A549 (cell line): ENCODE results near the gene UBAC2. TPM values are rescaled to one million over a fixed set of nuclear protein-coding genes. Genes with fewer than 3 reads are reported as not detected.
"Not testable (repeated sequence)": the region's sequence is repeated elsewhere in the genome, so short reads cannot be mapped to it uniquely, and the experiment has no call there.

Source experiments
- ATAC-seq, 2 experiments: fragments of 200-7000 bp in 1 of 2; fragments of >200 bp in 1 of 2; cut with Nextera tagmentation in 1 of 2; cut with Tn5 transposase in 1 of 2; 3 replicates each; pipeline versions ENCODE4 v1.8.0 to v1.9.1; 2018 to 2020; ENCODE audit warnings: mild to moderate bottlenecking in 1 of 2, moderate library complexity in 1 of 2
- CTCF ChIA-PET: fragments of 300-600 bp; sonication (Branson Sonifier 250); formaldehyde crosslinking; extraction: SDS; loops from one replicate; lab custom pipeline; 2021; ENCODE audit warnings: antibody characterized with exemption, inconsistent platforms; lab: Yijun Ruan, JAX
- POLR2A ChIA-PET: fragments of 350-600 bp; formaldehyde crosslinking; extraction: SDS; loops from one replicate; lab custom pipeline; 2021; ENCODE audit warnings: antibody characterized with exemption, inconsistent platforms; lab: Yijun Ruan, JAX
- DNase-seq, 2 experiments: peaks; one replicate each; pipeline versions ENCODE4 v3.0.0 to v3.0.0-alpha.2; 2011 to 2016; ENCODE audit warnings: low read depth in 1 of 2, low spot score in 1 of 2
- FAIRE-seq: peaks from 2 replicates; lab custom pipeline; 2011; peaks lifted over from hg19 to GRCh38; lab: Jason Lieb, UNC
- H3K27ac ChIP-seq, 2 experiments: fragments of >200 bp; sonication (Bioruptor Twin); formaldehyde crosslinking; 3 replicates each; pipeline ENCODE4 v1.5.1; 2016 to 2017
- H3K4me1 ChIP-seq: fragments of >200 bp; sonication (Bioruptor Twin); formaldehyde crosslinking; 3 replicates; pipeline ENCODE4 v1.6.1; 2016
- H3K4me2 ChIP-seq: fragments of >200 bp; sonication (Bioruptor Twin); formaldehyde crosslinking; 3 replicates; pipeline ENCODE4 v1.6.1; 2016
- H3K4me3 ChIP-seq: fragments of >200 bp; sonication (Bioruptor Twin); formaldehyde crosslinking; 3 replicates; pipeline ENCODE4 v1.5.1; 2016
- H3K9me3 ChIP-seq: fragments of >200 bp; sonication (Bioruptor Twin); formaldehyde crosslinking; 3 replicates; pipeline ENCODE4 v1.6.1; 2016
- BHLHE40 ChIP-seq: IDR thresholded peaks from 2 replicates; pipeline ENCODE4 v1.6.1; 2012; ENCODE audit warnings: low read depth, low read length, inconsistent platforms
- EHMT2 ChIP-seq: fragments of 200-600 bp; sonication (generic); IDR thresholded peaks from 2 replicates; pipeline ENCODE4 v1.6.1; 2016; ENCODE audit warnings: antibody characterized with exemption, low read depth, mild to moderate bottlenecking, moderate library complexity
- EP300 ChIP-seq, 2 experiments: fragments of >200 bp; sonication (Bioruptor Twin); formaldehyde crosslinking; IDR thresholded peaks; 2 replicates in 1 of 2; 3 replicates in 1 of 2; pipeline ENCODE4 v1.6.1; 2016 to 2017
- HDAC2 ChIP-seq: fragments of 200-600 bp; sonication (generic); IDR thresholded peaks from 2 replicates; pipeline ENCODE4 v1.6.1; 2016
- HEYL ChIP-seq: fragments of 250-450 bp; sonication (Bioruptor Pico); IDR thresholded peaks from 2 replicates; pipeline ENCODE4 v1.8.0; 2021; ENCODE audit warnings: mild to moderate bottlenecking, moderate library complexity
- HOXB5 ChIP-seq: fragments of 250-450 bp; sonication (Bioruptor Pico); IDR thresholded peaks from 2 replicates; pipeline ENCODE4 v1.5.0; 2020; ENCODE audit warnings: mild to moderate bottlenecking, moderate library complexity
- MAZ ChIP-seq: fragments of 150-350 bp; IDR thresholded peaks from 2 replicates; pipeline ENCODE4 v1.6.1; 2014; ENCODE audit warnings: antibody characterized with exemption, low read depth, low read length, borderline replicate concordance
- MYC ChIP-seq: IDR thresholded peaks from 2 replicates; pipeline ENCODE4 v1.6.1; 2012; ENCODE audit warnings: mild to moderate bottlenecking, inconsistent platforms, low read length, improper control_type of control experiment, borderline replicate concordance
- NR3C1 ChIP-seq: fragments of >200 bp; sonication (Bioruptor Twin); formaldehyde crosslinking; IDR thresholded peaks from 3 replicates; pipeline ENCODE4 v1.6.1; 2017
- POLR2A ChIP-seq: IDR thresholded peaks from 2 replicates; pipeline ENCODE4 v1.6.1; 2012; ENCODE audit warnings: mild to moderate bottlenecking, low read length
- RAD21 ChIP-seq, 2 experiments: fragments of >200 bp in 1 of 2; sonication (Bioruptor Twin) in 1 of 2; formaldehyde crosslinking in 1 of 2; IDR thresholded peaks in 1 of 2; conservative IDR thresholded peaks in 1 of 2; 2 replicates in 1 of 2; 3 replicates in 1 of 2; pipeline ENCODE4 v1.6.1; 2012 to 2018; ENCODE audit warnings: inconsistent platforms in 1 of 2
- REST ChIP-seq: fragments of 200-600 bp; sonication (generic); IDR thresholded peaks from 2 replicates; pipeline ENCODE4 v1.6.1; 2016; ENCODE audit warnings: antibody characterized with exemption, mild to moderate bottlenecking, moderate library complexity
- WGBS: methylation state at CpG from one replicate; pipeline ENCODE4 v1.1.6; 2017; ENCODE audit errors: missing lambda C conversion rate; 5-methylcytosine and 5-hydroxymethylcytosine counted together
- polyA plus RNA-seq, 4 experiments: library from polyadenylated mRNA; depleted of rRNA in 3 of 4; stranded (reverse); fragments of >200 nt; fragmentation: RNase III in 1 of 4; extraction: RNeasy Plus Mini Kit Qiagen cat#74134 plus additional on column Dnase treatment in 1 of 4; gene quantifications; 2 replicates in 3 of 4; 3 replicates in 1 of 4; pipeline ENCODE4 v1.2.3, GENCODE V29; 2011 to 2017

UBAC2 gene
- polyA plus RNA-seq, 2 of the 4 experiments (the other 2 are of a cell fraction) = 61.6 to 103 TPM

GRCh38 chr13:99392470-99393135 is 191.9 kb downstream of the UBAC2 start:
- POLR2A ChIA-PET = no interaction called here
- WGBS = 80% methylated on average over 12 of the region's 13 CpGs
- TF ChIP-seq HEYL (CRISPR knock-in tag) = no peak
- CTCF ChIA-PET = interaction anchor here (1.2 kb wide), 1 partner anchor 44 kb away, joined by 4 read pairs; no protein-coding TSS in a partner anchor
- H3K4me3 ChIP-seq = no peak overlapping the region
- H3K27ac ChIP-seq = no peak overlapping the region
- DNase-seq = no peak
- ATAC-seq = no peak
- H3K4me1 ChIP-seq = no peaks in the 10 kb centered on the region
- no peak for FAIRE-seq
- no peaks in the 10 kb centered on the region for H3K9me3 ChIP-seq
- H3K4me2 ChIP-seq = no peak overlapping the region

- POLR2A ChIA-PET, DNase-seq, H3K4me3 ChIP-seq, FAIRE-seq, H3K27ac ChIP-seq, H3K4me2 ChIP-seq, H3K4me1 ChIP-seq, H3K9me3 ChIP-seq, ATAC-seq: not testable (repeated sequence)
- CTCF ChIA-PET = interaction anchor here (1.0 kb wide), 1 partner anchor 10 kb away, joined by 3 read pairs; no protein-coding TSS in a partner anchor
- WGBS = 97% methylated on average over 5 of the region's 7 CpGs
Observed at GRCh38 chr13:99393391-99393790, 192.7 kb downstream of the UBAC2 start.

- no peak for DNase-seq
- H3K4me3 ChIP-seq = no peak overlapping the region
- no peak for TF ChIP-seq MYC
- TF ChIP-seq MAZ = no peak
- no peak for TF ChIP-seq EHMT2
- TF ChIP-seq POLR2A = no peak
- TF ChIP-seq NR3C1 = no peak
- no peak for TF ChIP-seq HEYL (CRISPR knock-in tag)
- TF ChIP-seq, all 56 proteins: peak for 0
- POLR2A ChIA-PET = no interaction called here
- H3K4me1 ChIP-seq = no peaks in the 10 kb centered on the region
- no peaks in the 10 kb centered on the region for H3K9me3 ChIP-seq
- no peak overlapping the region for H3K27ac ChIP-seq
- ATAC-seq (no peak), FAIRE-seq (no peak)
- no peak overlapping the region for H3K4me2 ChIP-seq
- 75% methylated on average over 19 of the region's 21 CpGs for WGBS
- CTCF ChIA-PET = interaction anchor here (0.6 to 1.0 kb wide), 2 partner anchors 11 to 86 kb away, joined by 3 read pairs; no protein-coding TSS in a partner anchor
Observed at GRCh38 chr13:99393791-99394735, 193.4 kb downstream of the UBAC2 start.

- TF ChIP-seq RAD21 (conservative IDR thresholded peaks at IDR 0.05 in 1 of 2, IDR thresholded peaks at IDR 0.05 in 1 of 2) = no peak
- no peak for TF ChIP-seq EP300 (IDR thresholded peaks at IDR 0.05)
- TF ChIP-seq HEYL (CRISPR knock-in tag) = no peak
- TF ChIP-seq HDAC2 = no peak
- no peak for TF ChIP-seq HOXB5 (CRISPR knock-in tag)
- no peak for TF ChIP-seq BHLHE40
- TF ChIP-seq REST = no peak
- no peaks in the 10 kb centered on the region for H3K4me1 ChIP-seq
- FAIRE-seq (no peak), ATAC-seq (no peak), DNase-seq (no peak)
- WGBS = 90% methylated on average over 10 of the region's 11 CpGs
- H3K4me3 ChIP-seq = no peak overlapping the region
- no peak overlapping the region for H3K4me2 ChIP-seq
- H3K27ac ChIP-seq = no peak overlapping the region
- ChIA-PET CTCF (no interaction called here), POLR2A (no interaction called here)
- H3K9me3 ChIP-seq = no peaks in the 10 kb centered on the region
Observed at GRCh38 chr13:99395436-99395835, 194.8 kb downstream of the UBAC2 start.
